Endothelial cell of umbilical vein (primary cell): ENCODE measurements around the gene CD164L2. TPM values are rescaled to one million over a fixed set of nuclear protein-coding genes. Genes with fewer than 3 reads are reported as not detected.

Experiments
- BruUV-seq: library from RNA; stranded (reverse); fragments of 400-500 nt; replicated peaks from 2 replicates; lab custom pipeline; 2021; lab: Mats Ljungman, UMichigan
- CTCF ChIA-PET: fragments of 300-600, 350-600 bp; sonication (Branson Sonifier 250); formaldehyde crosslinking; loops from one replicate; lab custom pipeline; 2021; ENCODE audit warnings: antibody characterized with exemption, inconsistent platforms; lab: Charles Lee
- POLR2A ChIA-PET: fragments of 300-600, 350-600 bp; sonication (Branson Sonifier 250); formaldehyde crosslinking; loops from one replicate; lab custom pipeline; 2021; ENCODE audit warnings: antibody characterized with exemption, inconsistent platforms; lab: Charles Lee
- DNase-seq: peaks from one replicate; pipeline ENCODE4 v3.0.0-alpha.2; 2011; ENCODE audit warnings: low read depth, low spot score
- FAIRE-seq: peaks from 2 replicates; lab custom pipeline; 2011; peaks lifted over from hg19 to GRCh38; lab: Jason Lieb, UNC
- H2AFZ ChIP-seq: 2 replicates; pipeline ENCODE4 v1.6.0; 2012; ENCODE audit warnings: low read depth, low read length, control low read depth, inconsistent platforms
- H3K27ac ChIP-seq: 2 replicates; pipeline ENCODE4 v1.5.1; 2011; ENCODE audit warnings: low read depth, mild to moderate bottlenecking, control low read depth, low read length, moderate library complexity; ENCODE audit not compliant: insufficient read depth
- H3K27me3 ChIP-seq, 2 experiments: 2 replicates each; pipeline versions ENCODE4 v1.6.0 to v1.6.1; 2011; ENCODE audit warnings: low read length in 2 of 2, mixed read lengths in 1 of 2; ENCODE audit not compliant: control insufficient read depth in 2 of 2, insufficient read depth in 2 of 2
- H3K36me3 ChIP-seq, 2 experiments: 2 replicates in 1 of 2; 3 replicates in 1 of 2; pipeline ENCODE4 v1.5.1; 2011; ENCODE audit warnings: low read length in 2 of 2, mild to moderate bottlenecking in 1 of 2, moderate library complexity in 1 of 2; ENCODE audit not compliant: control insufficient read depth in 2 of 2, insufficient read depth in 2 of 2; ENCODE audit errors: extremely low read depth in 1 of 2
- H3K4me1 ChIP-seq: 3 replicates; pipeline ENCODE4 v1.5.1; 2011; ENCODE audit warnings: mild to moderate bottlenecking, low read length; ENCODE audit not compliant: control insufficient read depth, insufficient read depth; ENCODE audit errors: extremely low read depth
- H3K4me2 ChIP-seq: 2 replicates; pipeline ENCODE4 v1.6.1; 2011; ENCODE audit warnings: low read length, control low read depth, mixed read lengths; ENCODE audit not compliant: insufficient read depth
- H3K4me3 ChIP-seq, 3 experiments: fragments of 200-600 bp in 1 of 3; sonication (generic), shearing (Covaris generic) in 1 of 3; replicated peaks in 1 of 3; 2 replicates each; pipeline ENCODE4 v1.5.1; 2011 to 2016; ENCODE audit warnings: control low read depth in 3 of 3, low read length in 3 of 3, mild to moderate bottlenecking in 2 of 3, inconsistent platforms in 1 of 3, low read depth in 1 of 3, moderate library complexity in 1 of 3; ENCODE audit not compliant: insufficient read depth in 1 of 3
- H3K79me2 ChIP-seq: 2 replicates; pipeline ENCODE4 v1.6.0; 2012; ENCODE audit warnings: low read length, inconsistent platforms; ENCODE audit not compliant: control insufficient read depth, insufficient read depth
- H3K9ac ChIP-seq: replicated peaks from 2 replicates; pipeline ENCODE3; 2011; ENCODE audit warnings: low read length, control low read depth; ENCODE audit not compliant: insufficient read depth; ENCODE audit errors: extremely low read depth
- H3K9me1 ChIP-seq: replicated peaks from 3 replicates; pipeline ENCODE4 v1.6.0; 2011; ENCODE audit warnings: mild to moderate bottlenecking, low read length; ENCODE audit not compliant: control insufficient read depth, insufficient read depth; ENCODE audit errors: extremely low read depth
- H3K9me3 ChIP-seq: replicated peaks from 2 replicates; pipeline ENCODE4 v1.5.1; 2012; ENCODE audit warnings: low read length, inconsistent platforms; ENCODE audit not compliant: control insufficient read depth, insufficient read depth
- H4K20me1 ChIP-seq: replicated peaks from 2 replicates; pipeline ENCODE3; 2011; ENCODE audit warnings: mild to moderate bottlenecking, low read length; ENCODE audit not compliant: control insufficient read depth, insufficient read depth; ENCODE audit errors: extremely low read depth
- EZH2 ChIP-seq: IDR thresholded peaks from 2 replicates; pipeline ENCODE4 v1.6.1; 2012; ENCODE audit warnings: borderline replicate concordance, low read depth, mild to moderate bottlenecking, moderate library complexity, low read length, inconsistent platforms; ENCODE audit not compliant: severe bottlenecking
- FOS ChIP-seq: IDR thresholded peaks from 2 replicates; pipeline ENCODE4 v1.6.1; 2011; ENCODE audit warnings: mild to moderate bottlenecking, low read length, moderate library complexity, borderline replicate concordance; ENCODE audit not compliant: insufficient read depth
- GATA2 ChIP-seq: IDR thresholded peaks from 2 replicates; pipeline ENCODE4 v1.7.0; 2011; ENCODE audit warnings: low read depth, mild to moderate bottlenecking, moderate library complexity, mixed read lengths, low read length; ENCODE audit not compliant: insufficient read length, insufficient read depth
- JUN ChIP-seq: IDR thresholded peaks from 2 replicates; pipeline ENCODE4 v1.6.1; 2011; ENCODE audit warnings: borderline replicate concordance, low read depth; ENCODE audit not compliant: insufficient read length, insufficient read depth
- MAX ChIP-seq: IDR thresholded peaks from 2 replicates; pipeline ENCODE4 v1.6.1; 2011; ENCODE audit not compliant: insufficient read depth, insufficient read length
- MYC ChIP-seq: IDR thresholded peaks from one replicate; pipeline ENCODE4 v1.6.1; 2011; ENCODE audit warnings: mild to moderate bottlenecking, low read depth, low read length
- POLR2A ChIP-seq: IDR thresholded peaks from 2 replicates; pipeline ENCODE4 v1.6.1; 2012; ENCODE audit warnings: low read depth, mild to moderate bottlenecking, control low read depth, low read length
- POLR2AphosphoS5 ChIP-seq: IDR thresholded peaks from 2 replicates; pipeline ENCODE4 v1.6.1; 2012; ENCODE audit warnings: low read depth, mild to moderate bottlenecking, control low read depth, low read length, moderate library complexity; ENCODE audit not compliant: insufficient read depth
- dilution Hi-C: fragments of 300-500 bp; cut with MboI; formaldehyde crosslinking; loops from one replicate; pipeline ENCODE4 v1.15.0; 2019; ENCODE audit warnings: low sequenced_read_pairs; ENCODE audit not compliant: extremely low pct_ligation_motif_present
- intact Hi-C: fragments of 100-400 bp; cut with micrococcal nuclease; formaldehyde crosslinking; loops from one replicate; pipeline ENCODE4 v1.10.0; 2022
- polyA plus RNA-seq, 4 experiments: library from polyadenylated mRNA; depleted of rRNA in 3 of 4; stranded (reverse) in 3 of 4; unstranded in 1 of 4; fragments of >200 nt; gene quantifications; 2 replicates each; pipeline versions ENCODE4 v1.2.1 to v1.2.3, GENCODE V29; 2011 to 2012; ENCODE audit warnings: missing spikeins in 1 of 4
- total RNA-seq: library from RNA; stranded (reverse); gene quantifications from 2 replicates; pipeline ENCODE4 v1.2.3, GENCODE V29; 2021
- TF ChIP-seq, protein P1 (sequence below), 2 donors: IDR thresholded peaks; 1 replicate in 1 of 2; 2 replicates in 1 of 2; pipeline ENCODE4 v1.5.1; 2011; ENCODE audit warnings: low read length in 2 of 2, mild to moderate bottlenecking in 2 of 2, moderate library complexity in 2 of 2, control low read depth in 1 of 2, inconsistent platforms in 1 of 2, low read depth in 1 of 2; ENCODE audit not compliant: insufficient read depth in 1 of 2; ENCODE audit errors: extremely low read depth in 1 of 2

CD164L2 gene
- total and polyA plus RNA-seq, 2 donors (not counting 3 experiments of a cell fraction or from before 2014, with no cell fraction given) = not detected

- no peak for FAIRE-seq
- H3K36me3 ChIP-seq = peaks cover 46 to 65% of the 10 kb centered on the region in 2 experiments
- H3K4me2 ChIP-seq = no peak overlapping the region
Observed at GRCh38 chr1:27409669-27410068, 26.5 kb upstream of the CD164L2 start.

GRCh38 chr1:27408151-27408550, 25.0 kb upstream of the CD164L2 start:
- POLR2A ChIA-PET = no interaction called here
- FAIRE-seq = no peak
- DNase-seq = no peak
- Histone ChIP-seq H4K20me1 (no peaks in the 10 kb centered on the region), H3K9ac (no peak overlapping the region), H3K27me3 (no peaks in the 10 kb centered on the region), H3K27ac (no peak overlapping the region), H3K4me3 (no peak overlapping the region), H3K4me1 (no peaks in the 10 kb centered on the region), H3K4me2 (no peak overlapping the region), H3K9me3 (no peaks in the 10 kb centered on the region), H3K79me2 (no peaks in the 10 kb centered on the region), H2AFZ (no peak overlapping the region), H3K9me1 (no peaks in the 10 kb centered on the region), H3K36me3 (peaks cover 31 to 53% of the 10 kb centered on the region in 2 experiments)
- intact Hi-C loops (no loop called here), dilution Hi-C loops (loop anchor here (25.0 kb wide), 1 partner anchor 179 kb away; no protein-coding TSS in a partner anchor)
- TF ChIP-seq, protein P1, sequence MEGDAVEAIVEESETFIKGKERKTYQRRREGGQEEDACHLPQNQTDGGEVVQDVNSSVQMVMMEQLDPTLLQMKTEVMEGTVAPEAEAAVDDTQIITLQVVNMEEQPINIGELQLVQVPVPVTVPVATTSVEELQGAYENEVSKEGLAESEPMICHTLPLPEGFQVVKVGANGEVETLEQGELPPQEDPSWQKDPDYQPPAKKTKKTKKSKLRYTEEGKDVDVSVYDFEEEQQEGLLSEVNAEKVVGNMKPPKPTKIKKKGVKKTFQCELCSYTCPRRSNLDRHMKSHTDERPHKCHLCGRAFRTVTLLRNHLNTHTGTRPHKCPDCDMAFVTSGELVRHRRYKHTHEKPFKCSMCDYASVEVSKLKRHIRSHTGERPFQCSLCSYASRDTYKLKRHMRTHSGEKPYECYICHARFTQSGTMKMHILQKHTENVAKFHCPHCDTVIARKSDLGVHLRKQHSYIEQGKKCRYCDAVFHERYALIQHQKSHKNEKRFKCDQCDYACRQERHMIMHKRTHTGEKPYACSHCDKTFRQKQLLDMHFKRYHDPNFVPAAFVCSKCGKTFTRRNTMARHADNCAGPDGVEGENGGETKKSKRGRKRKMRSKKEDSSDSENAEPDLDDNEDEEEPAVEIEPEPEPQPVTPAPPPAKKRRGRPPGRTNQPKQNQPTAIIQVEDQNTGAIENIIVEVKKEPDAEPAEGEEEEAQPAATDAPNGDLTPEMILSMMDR (IDR thresholded peaks at IDR 0.05; ENCODE audit: extremely low read depth in 1 of 2, insufficient read depth in 1 of 2, low read depth in 1 of 2, low read length in 2 of 2) = no peak
- no peak for TF ChIP-seq FOS
- no peak for TF ChIP-seq MAX
- TF ChIP-seq MYC = no peak
- TF ChIP-seq POLR2AphosphoS5 = no peak
- no peak for TF ChIP-seq GATA2
- TF ChIP-seq EZH2 = no peak
- TF ChIP-seq JUN = no peak
- no peak for TF ChIP-seq POLR2A
- BruUV-seq = no TSS peak
- CTCF ChIA-PET = interaction anchor here (1.0 kb wide), 1 partner anchor 9 kb away, joined by 3 read pairs; no protein-coding TSS in a partner anchor

More at GRCh38 chr1:27409669-27410068, 26.5 kb upstream of the CD164L2 start:
- no peak for DNase-seq
- Histone ChIP-seq H3K9ac (no peak overlapping the region), H3K9me1 (no peaks in the 10 kb centered on the region), H3K4me3 (no peak overlapping the region), H2AFZ (no peak overlapping the region), H3K27ac (no peak overlapping the region), H3K4me1 (no peaks in the 10 kb centered on the region), H3K9me3 (no peaks in the 10 kb centered on the region), H3K79me2 (no peaks in the 10 kb centered on the region), H4K20me1 (no peaks in the 10 kb centered on the region), H3K27me3 (no peaks in the 10 kb centered on the region)
- CTCF ChIA-PET = interaction anchor here (1.0 to 1.5 kb wide), 3 partner anchors 9 to 18 kb away, joined by 3 to 4 read pairs (median 3); no protein-coding TSS in a partner anchor
- dilution Hi-C loops = loop anchor here (25.0 kb wide), 1 partner anchor 178 kb away; no protein-coding TSS in a partner anchor
- POLR2A ChIA-PET = no interaction called here
- intact Hi-C loops = no loop called here
- BruUV-seq = no TSS peak
- TF ChIP-seq EZH2 = no peak
- no peak for TF ChIP-seq MAX
